ENCODE data around the gene AGRN. TPM values are rescaled to one million over a fixed set of nuclear protein-coding genes. Genes with fewer than 3 reads are reported as not detected.

Gene AGRN
- total RNA-seq, 1 experiment from 2014 or later, result 184 TPM

DNA sequence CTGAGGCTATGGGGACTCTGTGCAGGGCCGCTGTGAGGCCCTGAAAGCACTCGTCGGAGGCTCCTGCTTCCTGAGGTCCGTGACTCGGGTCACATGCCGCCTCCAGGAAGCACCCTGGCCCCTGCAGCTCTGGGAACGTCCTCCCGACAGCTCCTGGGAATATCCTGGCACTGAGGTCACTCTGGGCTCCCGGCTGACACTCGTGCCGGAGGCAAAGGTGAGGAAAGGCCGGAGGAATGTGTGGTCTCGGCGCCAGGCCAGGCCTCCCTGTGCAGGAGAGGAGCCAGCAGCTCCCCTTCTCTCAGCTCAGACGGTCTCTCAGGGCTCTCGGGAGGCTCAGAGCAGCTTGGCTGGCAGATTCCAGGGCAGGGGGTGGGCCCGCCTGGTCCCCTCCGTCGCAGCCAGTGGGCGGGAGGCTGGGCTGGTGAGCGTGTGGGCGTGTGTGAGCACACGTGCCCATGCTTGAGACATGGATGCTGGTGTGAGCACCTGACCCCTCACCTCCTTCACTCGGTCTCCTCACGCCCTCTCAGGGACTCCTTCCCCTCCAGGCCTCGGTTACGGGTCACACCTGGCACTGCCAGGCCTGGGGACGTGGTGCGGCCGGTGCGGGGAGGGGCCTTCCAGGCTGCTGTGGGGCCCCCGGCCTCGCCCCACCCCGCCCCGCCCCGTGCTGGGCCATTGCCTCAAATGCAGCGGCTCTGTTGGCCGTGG lies 59.6 kb downstream of the AGRN start (continued):
- TF ChIP-seq CREM (CRISPR knock-in tag; IDR thresholded peaks at IDR 0.05), result no peak
- no peak for TF ChIP-seq NR3C1 (CRISPR knock-in tag; conservative IDR thresholded peaks at IDR 0.05; ENCODE audit: low read depth)
- TF ChIP-seq, protein P1, sequence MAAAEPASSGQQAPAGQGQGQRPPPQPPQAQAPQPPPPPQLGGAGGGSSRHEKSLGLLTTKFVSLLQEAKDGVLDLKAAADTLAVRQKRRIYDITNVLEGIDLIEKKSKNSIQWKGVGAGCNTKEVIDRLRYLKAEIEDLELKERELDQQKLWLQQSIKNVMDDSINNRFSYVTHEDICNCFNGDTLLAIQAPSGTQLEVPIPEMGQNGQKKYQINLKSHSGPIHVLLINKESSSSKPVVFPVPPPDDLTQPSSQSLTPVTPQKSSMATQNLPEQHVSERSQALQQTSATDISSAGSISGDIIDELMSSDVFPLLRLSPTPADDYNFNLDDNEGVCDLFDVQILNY (CRISPR knock-in tag; IDR thresholded peaks at IDR 0.05), result no peak
- TF ChIP-seq, protein P2, sequence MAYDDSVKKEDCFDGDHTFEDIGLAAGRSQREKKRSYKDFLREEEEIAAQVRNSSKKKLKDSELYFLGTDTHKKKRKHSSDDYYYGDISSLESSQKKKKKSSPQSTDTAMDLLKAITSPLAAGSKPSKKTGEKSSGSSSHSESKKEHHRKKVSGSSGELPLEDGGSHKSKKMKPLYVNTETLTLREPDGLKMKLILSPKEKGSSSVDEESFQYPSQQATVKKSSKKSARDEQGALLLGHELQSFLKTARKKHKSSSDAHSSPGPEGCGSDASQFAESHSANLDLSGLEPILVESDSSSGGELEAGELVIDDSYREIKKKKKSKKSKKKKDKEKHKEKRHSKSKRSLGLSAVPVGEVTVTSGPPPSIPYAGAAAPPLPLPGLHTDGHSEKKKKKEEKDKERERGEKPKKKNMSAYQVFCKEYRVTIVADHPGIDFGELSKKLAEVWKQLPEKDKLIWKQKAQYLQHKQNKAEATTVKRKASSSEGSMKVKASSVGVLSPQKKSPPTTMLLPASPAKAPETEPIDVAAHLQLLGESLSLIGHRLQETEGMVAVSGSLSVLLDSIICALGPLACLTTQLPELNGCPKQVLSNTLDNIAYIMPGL (CRISPR knock-in tag; IDR thresholded peaks at IDR 0.05), result no peak
- TF ChIP-seq ATF1 (CRISPR knock-in tag; IDR thresholded peaks at IDR 0.05), result no peak
- TF ChIP-seq, protein P3, sequence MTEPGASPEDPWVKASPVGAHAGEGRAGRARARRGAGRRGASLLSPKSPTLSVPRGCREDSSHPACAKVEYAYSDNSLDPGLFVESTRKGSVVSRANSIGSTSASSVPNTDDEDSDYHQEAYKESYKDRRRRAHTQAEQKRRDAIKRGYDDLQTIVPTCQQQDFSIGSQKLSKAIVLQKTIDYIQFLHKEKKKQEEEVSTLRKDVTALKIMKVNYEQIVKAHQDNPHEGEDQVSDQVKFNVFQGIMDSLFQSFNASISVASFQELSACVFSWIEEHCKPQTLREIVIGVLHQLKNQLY (CRISPR knock-in tag; IDR thresholded peaks at IDR 0.05), result 0 out of 2 replicates have a peak, but pooled peaks have one; percentile 43
- TF ChIP-seq, protein P4, sequence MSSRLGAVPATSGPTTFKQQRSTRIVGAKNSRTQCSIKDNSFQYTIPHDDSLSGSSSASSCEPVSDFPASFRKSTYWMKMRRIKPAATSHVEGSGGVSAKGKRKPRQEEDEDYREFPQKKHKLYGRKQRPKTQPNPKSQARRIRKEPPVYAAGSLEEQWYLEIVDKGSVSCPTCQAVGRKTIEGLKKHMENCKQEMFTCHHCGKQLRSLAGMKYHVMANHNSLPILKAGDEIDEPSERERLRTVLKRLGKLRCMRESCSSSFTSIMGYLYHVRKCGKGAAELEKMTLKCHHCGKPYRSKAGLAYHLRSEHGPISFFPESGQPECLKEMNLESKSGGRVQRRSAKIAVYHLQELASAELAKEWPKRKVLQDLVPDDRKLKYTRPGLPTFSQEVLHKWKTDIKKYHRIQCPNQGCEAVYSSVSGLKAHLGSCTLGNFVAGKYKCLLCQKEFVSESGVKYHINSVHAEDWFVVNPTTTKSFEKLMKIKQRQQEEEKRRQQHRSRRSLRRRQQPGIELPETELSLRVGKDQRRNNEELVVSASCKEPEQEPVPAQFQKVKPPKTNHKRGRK (CRISPR knock-in tag; IDR thresholded peaks at IDR 0.05; ENCODE audit: borderline replicate concordance), result no peak
- TF ChIP-seq GABPB1 (CRISPR knock-in tag; IDR thresholded peaks at IDR 0.05), result no peak
- peak; percentile 32; the same call in 1 of the 2 replicates for TF ChIP-seq TCF7 (CRISPR knock-in tag; IDR thresholded peaks at IDR 0.05; ENCODE audit: low read depth)
- TF ChIP-seq, protein P5, sequence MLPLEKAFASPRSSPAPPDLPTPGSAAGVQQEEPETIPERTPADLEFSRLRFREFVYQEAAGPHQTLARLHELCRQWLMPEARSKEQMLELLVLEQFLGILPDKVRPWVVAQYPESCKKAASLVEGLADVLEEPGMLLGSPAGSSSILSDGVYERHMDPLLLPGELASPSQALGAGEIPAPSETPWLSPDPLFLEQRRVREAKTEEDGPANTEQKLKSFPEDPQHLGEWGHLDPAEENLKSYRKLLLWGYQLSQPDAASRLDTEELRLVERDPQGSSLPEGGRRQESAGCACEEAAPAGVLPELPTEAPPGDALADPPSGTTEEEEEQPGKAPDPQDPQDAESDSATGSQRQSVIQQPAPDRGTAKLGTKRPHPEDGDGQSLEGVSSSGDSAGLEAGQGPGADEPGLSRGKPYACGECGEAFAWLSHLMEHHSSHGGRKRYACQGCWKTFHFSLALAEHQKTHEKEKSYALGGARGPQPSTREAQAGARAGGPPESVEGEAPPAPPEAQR (CRISPR knock-in tag; IDR thresholded peaks at IDR 0.05), result no peak
- TF ChIP-seq ZNF423 (CRISPR knock-in tag; IDR thresholded peaks at IDR 0.05), result no peak
- no peak for TF ChIP-seq GRHL2 (CRISPR knock-in tag; IDR thresholded peaks at IDR 0.05; ENCODE audit: insufficient replicate concordance, severe bottlenecking)
- TF ChIP-seq ZNF317 (CRISPR knock-in tag; IDR thresholded peaks at IDR 0.05; ENCODE audit: borderline replicate concordance, low read depth), result no peak
- TF ChIP-seq JUN (CRISPR knock-in tag; IDR thresholded peaks at IDR 0.05), result 0 out of 2 replicates have a peak, but pooled peaks have one; percentile 74
- TF ChIP-seq, protein P6, sequence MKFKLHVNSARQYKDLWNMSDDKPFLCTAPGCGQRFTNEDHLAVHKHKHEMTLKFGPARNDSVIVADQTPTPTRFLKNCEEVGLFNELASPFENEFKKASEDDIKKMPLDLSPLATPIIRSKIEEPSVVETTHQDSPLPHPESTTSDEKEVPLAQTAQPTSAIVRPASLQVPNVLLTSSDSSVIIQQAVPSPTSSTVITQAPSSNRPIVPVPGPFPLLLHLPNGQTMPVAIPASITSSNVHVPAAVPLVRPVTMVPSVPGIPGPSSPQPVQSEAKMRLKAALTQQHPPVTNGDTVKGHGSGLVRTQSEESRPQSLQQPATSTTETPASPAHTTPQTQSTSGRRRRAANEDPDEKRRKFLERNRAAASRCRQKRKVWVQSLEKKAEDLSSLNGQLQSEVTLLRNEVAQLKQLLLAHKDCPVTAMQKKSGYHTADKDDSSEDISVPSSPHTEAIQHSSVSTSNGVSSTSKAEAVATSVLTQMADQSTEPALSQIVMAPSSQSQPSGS (CRISPR knock-in tag; IDR thresholded peaks at IDR 0.05; ENCODE audit: borderline replicate concordance, low read depth), result no peak
- TF ChIP-seq, protein P7, sequence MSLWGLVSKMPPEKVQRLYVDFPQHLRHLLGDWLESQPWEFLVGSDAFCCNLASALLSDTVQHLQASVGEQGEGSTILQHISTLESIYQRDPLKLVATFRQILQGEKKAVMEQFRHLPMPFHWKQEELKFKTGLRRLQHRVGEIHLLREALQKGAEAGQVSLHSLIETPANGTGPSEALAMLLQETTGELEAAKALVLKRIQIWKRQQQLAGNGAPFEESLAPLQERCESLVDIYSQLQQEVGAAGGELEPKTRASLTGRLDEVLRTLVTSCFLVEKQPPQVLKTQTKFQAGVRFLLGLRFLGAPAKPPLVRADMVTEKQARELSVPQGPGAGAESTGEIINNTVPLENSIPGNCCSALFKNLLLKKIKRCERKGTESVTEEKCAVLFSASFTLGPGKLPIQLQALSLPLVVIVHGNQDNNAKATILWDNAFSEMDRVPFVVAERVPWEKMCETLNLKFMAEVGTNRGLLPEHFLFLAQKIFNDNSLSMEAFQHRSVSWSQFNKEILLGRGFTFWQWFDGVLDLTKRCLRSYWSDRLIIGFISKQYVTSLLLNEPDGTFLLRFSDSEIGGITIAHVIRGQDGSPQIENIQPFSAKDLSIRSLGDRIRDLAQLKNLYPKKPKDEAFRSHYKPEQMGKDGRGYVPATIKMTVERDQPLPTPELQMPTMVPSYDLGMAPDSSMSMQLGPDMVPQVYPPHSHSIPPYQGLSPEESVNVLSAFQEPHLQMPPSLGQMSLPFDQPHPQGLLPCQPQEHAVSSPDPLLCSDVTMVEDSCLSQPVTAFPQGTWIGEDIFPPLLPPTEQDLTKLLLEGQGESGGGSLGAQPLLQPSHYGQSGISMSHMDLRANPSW (CRISPR knock-in tag; conservative IDR thresholded peaks at IDR 0.05; ENCODE audit: low read depth), result no peak
- TF ChIP-seq, protein P8, sequence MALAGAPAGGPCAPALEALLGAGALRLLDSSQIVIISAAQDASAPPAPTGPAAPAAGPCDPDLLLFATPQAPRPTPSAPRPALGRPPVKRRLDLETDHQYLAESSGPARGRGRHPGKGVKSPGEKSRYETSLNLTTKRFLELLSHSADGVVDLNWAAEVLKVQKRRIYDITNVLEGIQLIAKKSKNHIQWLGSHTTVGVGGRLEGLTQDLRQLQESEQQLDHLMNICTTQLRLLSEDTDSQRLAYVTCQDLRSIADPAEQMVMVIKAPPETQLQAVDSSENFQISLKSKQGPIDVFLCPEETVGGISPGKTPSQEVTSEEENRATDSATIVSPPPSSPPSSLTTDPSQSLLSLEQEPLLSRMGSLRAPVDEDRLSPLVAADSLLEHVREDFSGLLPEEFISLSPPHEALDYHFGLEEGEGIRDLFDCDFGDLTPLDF (CRISPR knock-in tag; IDR thresholded peaks at IDR 0.05), result peak; percentile 71; the same call in 1 of the 2 replicates

Data from WTC11 (cell line).